NCI-H2171 treated with DMSO at 0.1 percent for 48 hours (cell line): ENCODE data around the gene CREB3.

Experiments
- DNase-seq: peaks from one replicate; lab custom pipeline; 2025; lab: John Stamatoyannopoulos, UW

CREB3 gene

GRCh38 chr9:35781066-35781465, 48.6 kb downstream of the CREB3 start:
- DNase-seq = no peak

- no peak for DNase-seq
Observed at GRCh38 chr9:35783418-35783817, 51.0 kb downstream of the CREB3 start.
